HL-60/S4 treated with retinoic acid at 250 ng/mL for 4 days and 3 days (cell line): ENCODE data around the gene CRYAB.
"Not testable (repeated sequence)": the region's sequence is repeated elsewhere in the genome, so short reads cannot be mapped to it uniquely, and the experiment has no call there.

Experiments
- in situ Hi-C: fragments of 300-500 bp; cut with MboI; formaldehyde crosslinking; loops from 2 replicates; pipeline ENCODE4 v1.7.0; 2022; ENCODE audit warnings: low sequenced_read_pairs

The CRYAB gene

DNA sequence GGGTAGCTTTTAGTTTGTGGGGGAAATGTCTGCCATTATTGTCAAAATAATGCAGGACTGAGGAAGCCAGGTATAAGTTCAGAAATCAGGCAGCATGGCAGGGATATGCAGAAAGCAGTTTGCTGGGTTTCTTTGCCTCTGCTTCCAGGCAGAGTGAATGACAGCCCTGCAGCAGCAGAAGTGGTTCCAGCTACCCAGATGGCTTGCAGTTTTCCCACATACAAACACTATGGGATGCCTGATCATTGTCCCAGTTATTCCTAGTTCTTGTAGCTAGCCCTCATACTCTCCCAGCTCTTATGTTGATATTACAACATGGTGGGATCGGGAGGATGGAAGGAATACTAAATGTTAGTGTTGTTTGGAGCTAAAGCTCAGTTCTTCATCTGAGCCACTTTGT, 22.7 kb upstream of the CRYAB start:
- in situ Hi-C loops, result no loop called here

GRCh38 chr11:111933872-111934271, 22.3 kb upstream of the CRYAB start:
- in situ Hi-C loops, result no loop called here

DNA sequence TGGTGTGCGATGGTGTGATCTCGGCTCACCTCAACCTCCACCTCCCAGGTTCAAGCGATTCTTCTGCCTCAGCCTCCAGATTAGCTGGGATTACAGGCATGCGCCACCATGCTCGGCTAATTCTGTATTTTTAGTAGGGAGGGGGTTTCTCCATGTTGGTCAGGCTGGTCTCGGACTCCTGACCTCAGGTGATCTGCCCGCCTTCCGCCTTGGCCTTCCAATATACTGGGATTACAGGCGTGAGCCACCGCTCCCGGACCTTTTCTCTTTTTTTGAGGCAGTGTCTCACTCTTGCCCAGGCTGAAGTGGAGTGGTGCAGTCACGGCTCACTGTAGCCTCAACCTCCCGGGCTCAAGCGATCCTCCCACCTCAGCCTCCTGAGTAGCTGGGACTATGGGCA, 21.6 kb upstream of the CRYAB start:
- in situ Hi-C loops, result not testable (repeated sequence)

DNA sequence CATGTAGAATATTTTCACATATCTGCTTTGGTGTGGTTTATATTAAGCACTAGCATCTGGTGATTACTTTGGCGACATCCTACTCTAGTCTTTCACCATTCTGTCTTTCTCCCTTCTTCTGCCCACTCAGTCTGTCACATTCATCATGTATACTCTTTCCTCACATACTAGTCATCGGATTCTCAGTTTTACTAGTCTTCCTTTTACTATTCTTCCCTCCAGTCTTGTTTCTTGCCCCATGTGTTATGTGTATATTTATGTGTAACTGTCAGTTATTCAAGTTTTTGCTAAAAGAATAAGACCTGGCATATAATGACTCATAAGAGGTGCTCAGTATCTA, 21.0 kb upstream of the CRYAB start:
- in situ Hi-C loops, result no loop called here

- in situ Hi-C loops, result no loop called here
These were observed 18.9 kb upstream of the CRYAB start for GRCh38 chr11:111930472-111930871.

GRCh38 chr11:111926505-111927391, 15.2 kb upstream of the CRYAB start:
- in situ Hi-C loops, result no loop called here

- in situ Hi-C loops, result no loop called here
These were observed 14.4 kb upstream of the CRYAB start for GRCh38 chr11:111925953-111926352.

DNA sequence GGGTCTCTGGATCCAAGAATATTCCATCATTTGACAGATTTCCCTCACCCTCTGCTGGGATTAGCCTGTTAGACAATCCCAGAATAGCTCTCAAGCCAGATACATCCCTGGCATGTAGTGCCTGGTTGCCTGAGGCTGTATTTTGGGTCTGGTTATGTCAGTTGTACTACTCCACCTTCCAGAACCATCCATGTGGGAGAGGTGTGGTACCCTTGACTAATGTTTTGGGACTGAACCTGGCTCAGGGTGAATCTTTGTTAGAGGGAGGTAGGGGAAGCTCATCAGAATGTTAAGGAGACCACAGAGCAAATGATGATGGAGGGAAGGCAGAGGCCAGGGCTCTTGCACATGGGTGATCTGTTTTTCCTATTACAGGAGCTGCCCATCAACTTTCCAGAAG, 12.4 kb upstream of the CRYAB start:
- in situ Hi-C loops, result no loop called here

DNA sequence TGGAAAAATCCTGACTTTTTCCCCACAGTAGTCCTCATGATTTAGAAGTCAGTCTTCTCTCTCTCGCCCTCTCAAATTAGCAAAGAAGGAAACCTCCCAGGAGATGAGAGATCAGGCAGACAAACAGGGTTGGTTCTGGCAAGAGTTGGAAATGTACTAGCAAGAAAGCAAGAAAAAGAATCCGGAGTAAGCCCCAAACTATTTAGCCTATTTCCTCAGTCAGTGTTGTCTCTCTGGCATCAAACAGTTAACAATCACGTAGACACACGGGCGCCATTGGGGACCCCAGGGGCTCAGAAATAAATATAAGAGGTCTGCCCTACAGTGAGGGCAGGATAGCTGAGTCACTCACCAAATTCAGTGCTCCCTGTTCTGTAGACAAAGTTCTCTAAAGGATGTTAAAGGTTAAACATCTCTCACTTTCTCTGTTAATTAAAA, 11.8 kb upstream of the CRYAB start:
- in situ Hi-C loops, result no loop called here

DNA sequence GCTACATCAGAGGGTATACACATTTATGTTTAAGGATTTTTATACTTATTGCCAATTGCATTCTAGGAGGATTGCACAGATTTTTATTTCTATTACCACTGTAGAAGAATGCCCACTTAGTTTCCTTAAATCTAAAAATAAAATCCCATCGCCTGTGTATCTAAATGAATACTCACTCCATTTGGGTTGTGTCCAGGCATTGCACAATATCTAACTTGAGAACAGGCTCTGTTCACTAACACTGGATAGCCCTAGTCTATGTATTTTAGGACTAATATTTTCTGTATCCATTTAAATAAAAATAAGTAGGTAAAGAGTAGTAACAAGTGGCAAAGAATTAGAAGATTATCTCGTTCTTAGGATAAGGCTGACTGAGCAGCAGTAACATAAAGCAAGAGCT, 11.2 kb upstream of the CRYAB start:
- in situ Hi-C loops, result no loop called here

DNA sequence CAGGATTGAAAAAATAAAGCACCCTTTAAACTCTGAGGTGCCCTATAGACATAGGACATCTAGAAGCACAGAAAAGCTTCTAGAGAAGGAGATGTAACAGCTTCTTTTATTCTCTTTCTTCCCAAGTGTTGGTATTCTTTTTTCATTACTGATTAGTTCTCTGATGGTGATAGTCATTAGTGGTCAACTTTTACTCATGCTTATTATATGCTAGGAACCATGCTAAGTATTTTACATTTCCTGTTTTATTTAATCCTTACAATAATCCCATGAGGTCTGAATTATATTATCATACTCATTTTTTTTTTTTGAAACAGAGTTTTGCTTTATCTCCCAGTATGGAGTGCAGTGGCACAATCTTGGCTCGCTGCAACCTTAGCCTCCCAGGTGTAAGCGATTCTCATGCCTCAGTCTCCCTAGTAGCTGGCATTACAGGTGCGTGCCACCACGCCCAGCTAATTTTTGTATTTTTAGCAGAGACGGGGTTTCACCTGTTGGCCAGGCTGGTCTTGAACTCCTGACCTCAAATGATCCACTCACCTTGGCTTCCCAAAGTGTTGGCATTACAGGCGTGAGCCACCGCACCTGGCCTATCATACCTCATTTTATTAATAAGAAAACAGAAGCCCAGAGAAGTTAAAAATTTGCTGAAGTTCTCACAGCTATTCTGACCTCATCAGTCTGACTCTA, 10.1 kb upstream of the CRYAB start:
- in situ Hi-C loops, result no loop called here

GRCh38 chr11:111920908-111921307, 9.3 kb upstream of the CRYAB start:
- in situ Hi-C loops, result no loop called here

DNA sequence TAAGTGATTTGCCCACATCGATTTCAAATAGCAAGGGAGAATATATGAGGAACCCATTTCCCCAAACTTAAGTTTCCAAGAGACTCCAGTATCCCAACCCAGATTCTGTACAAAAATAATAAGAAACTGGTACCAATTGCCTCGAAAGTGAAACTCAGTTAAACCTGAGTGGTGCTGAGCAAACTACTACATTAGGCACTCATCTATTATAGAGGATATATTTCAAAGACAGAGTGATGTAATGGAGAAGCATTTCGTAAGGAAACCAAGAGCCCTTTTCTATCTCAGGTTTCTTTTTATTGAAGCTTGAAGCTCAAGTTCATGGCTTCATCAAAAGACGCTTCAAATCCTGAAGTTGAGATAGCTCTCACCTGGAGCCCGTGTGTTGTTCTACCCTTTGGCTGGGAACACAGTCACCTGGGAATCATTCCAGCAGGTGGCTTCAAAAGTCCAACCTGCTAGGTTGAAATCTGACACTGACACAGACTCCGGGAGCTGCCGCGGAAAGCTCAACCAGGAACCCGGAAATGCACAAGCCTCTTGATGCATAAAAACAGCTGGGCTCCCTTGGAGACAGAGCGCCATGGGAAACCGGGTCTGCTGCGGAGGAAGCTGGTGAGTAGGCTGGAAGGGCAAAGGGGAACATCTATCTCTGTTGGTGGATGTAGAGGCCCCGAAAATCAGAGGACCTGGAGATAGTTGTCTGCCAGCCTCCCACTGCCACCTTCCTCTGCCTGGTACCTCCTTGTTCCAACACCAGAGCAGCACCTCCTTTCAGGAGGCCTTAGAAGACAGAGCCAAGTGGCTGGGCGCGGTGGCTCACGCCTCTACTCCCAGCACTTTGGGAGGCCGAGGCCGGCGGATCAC, 7.1 kb upstream of the CRYAB start, which contains the start of gene C11orf52:
Gene C11orf52 (plus strand): TSS at position 524 of the 867 bp plus-strand sequence. CDS start 60 bp downstream, at position 584.
- in situ Hi-C loops, result no loop called here

DNA sequence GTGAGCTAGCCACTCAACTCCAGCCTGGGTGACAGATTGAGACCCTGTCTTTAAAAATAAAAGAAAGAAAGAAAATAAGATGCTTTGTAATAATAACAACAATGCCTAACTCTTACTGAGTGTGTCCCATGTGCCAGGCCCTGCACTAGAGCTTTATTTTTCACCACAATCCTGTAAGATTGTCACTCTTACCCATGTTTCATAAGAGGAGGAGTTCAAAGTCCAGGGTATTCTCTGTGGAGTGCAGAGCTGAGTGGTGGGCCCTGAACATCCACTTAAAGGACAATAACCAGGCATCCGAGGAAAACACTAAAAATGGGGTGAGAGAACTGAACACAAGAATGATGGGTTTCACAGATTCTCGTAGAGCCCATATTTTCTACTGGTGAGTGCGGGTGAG, 6.2 kb upstream of the CRYAB start:
- in situ Hi-C loops, result no loop called here

DNA sequence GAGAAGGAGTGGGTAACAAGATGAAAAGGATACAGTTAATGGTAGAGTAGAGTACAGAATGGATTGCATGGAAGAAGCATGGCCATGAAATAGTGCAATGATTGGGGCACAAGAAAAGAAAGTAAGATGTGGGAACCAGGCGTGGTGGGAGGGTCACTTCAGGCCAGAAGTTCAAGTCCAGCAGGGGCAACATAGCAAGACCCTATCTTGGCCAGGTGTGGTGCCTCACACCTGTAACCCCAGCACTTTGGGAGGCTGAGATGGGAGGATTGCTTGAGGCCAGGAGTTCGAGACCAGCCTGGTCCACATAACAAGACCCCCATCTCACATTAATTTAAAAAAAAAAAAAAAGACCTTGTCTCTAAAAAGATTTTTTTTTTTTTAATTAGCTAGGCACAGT, 5.7 kb upstream of the CRYAB start:
- in situ Hi-C loops, result no loop called here

GRCh38 chr11:111916768-111917167, 5.2 kb upstream of the CRYAB start:
- in situ Hi-C loops, result no loop called here

GRCh38 chr11:111913997-111914396, 2.4 kb upstream of the CRYAB start:
- in situ Hi-C loops, result no loop called here

- in situ Hi-C loops, result no loop called here
These were observed 1.7 kb upstream of the CRYAB start for GRCh38 chr11:111913031-111913861.

DNA sequence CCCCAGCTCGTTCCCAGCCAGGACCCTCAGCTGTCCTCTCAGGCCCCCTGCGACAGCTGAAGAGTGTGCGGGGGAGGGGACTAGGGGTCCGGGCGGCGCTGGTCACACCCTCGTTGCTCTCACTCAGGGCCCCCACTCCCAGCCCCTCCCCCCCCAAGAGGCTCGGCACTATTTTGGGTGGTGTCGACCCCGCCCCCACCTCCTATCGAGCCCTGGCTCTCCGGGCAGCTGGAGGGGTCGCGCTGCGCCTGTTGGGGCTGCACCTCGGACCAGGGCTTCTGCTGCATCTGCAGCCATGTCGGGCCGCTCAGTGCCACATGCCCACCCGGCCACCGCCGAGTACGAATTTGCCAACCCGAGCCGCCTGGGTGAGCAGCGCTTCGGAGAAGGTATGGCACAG, 965 bp upstream of the CRYAB start, which contains the start of gene HSPB2:
Gene HSPB2 (plus strand): TSS at position 200 of the 400 bp plus-strand sequence. CDS start 96 bp downstream, at position 296.
- in situ Hi-C loops, result no loop called here
